Activated naive CD4-positive, alpha-beta T cell treated with anti-CD3 and anti-CD28 coated beads, Interleukin-2, amount 10 ng/mL, durations not matched to agents 5 hours and 36 hours (primary cell): ENCODE results near the gene TMEM258. TPM values are rescaled to one million over a fixed set of nuclear protein-coding genes. Genes with fewer than 3 reads are reported as not detected.

Source experiments
- total RNA-seq, 2 experiments: library from RNA; stranded (reverse); gene quantifications; one replicate each; pipeline ENCODE4 v1.2.3, GENCODE V29; 2021

The TMEM258 gene
- 100 to 1,000 TPM; 164 to 166 TPM for total RNA-seq

GRCh38 chr11:61792310-61793082 is at the start of gene TMEM258, which contains the start of gene FEN1:
TMEM258 (minus strand) TSS chr11:61792599; CDS start chr11:61792558, 41 bp downstream.
FEN1 (plus strand) TSS chr11:61792911; CDS start chr11:61795362, 2,451 bp downstream.

GRCh38 chr11:61827571-61828378 is 35.4 kb upstream of the TMEM258 start, which contains the start of gene FADS2:
FADS2 (plus strand) TSS chr11:61828300; CDS start chr11:61828391, 91 bp downstream.

GRCh38 chr11:61816736-61817455 is 24.5 kb upstream of the TMEM258 start, which contains the start of gene FADS1:
FADS1 (minus strand) TSS chr11:61817003; CDS start chr11:61816929, 74 bp downstream.

GRCh38 chr11:61752117-61752924 is 40.1 kb downstream of the TMEM258 start, which contains the start of gene MYRF:
MYRF (plus strand) TSS chr11:61752636; CDS start chr11:61752745, 109 bp downstream.

Other genes with a start within 250 kb of the TMEM258 start
- gene SYT7, start 211.5 kb downstream of the TMEM258 start, total RNA-seq: not detected
- gene DAGLA, start 112.2 kb downstream of the TMEM258 start, total RNA-seq: under 1 TPM; 0.30 to 0.36 TPM
- gene MYRF, start 40.0 kb downstream of the TMEM258 start, total RNA-seq: 1 to 10 TPM; 1.4 to 1.9 TPM
- 10 to 100 TPM; 74.9 to 77.2 TPM for gene FEN1, start 312 bp upstream of the TMEM258 start, total RNA-seq
- gene FADS1, start 24.4 kb upstream of the TMEM258 start, total RNA-seq: 10 to 100 TPM; 73.7 to 73.8 TPM
- 100 to 1,000 TPM; 250 to 266 TPM for gene FADS2, start 35.7 kb upstream of the TMEM258 start, total RNA-seq
- 1 to 10 TPM; 4.6 to 5.4 TPM for gene FADS3, start 98.9 kb upstream of the TMEM258 start, total RNA-seq
- gene RAB3IL1, start 125.0 kb upstream of the TMEM258 start, total RNA-seq: not detected
- under 1 TPM; 0.10 to 0.17 TPM for gene BEST1, start 157.8 kb upstream of the TMEM258 start, total RNA-seq
- 100 to 1,000 TPM; 887 to 889 TPM for gene FTH1, start 175.0 kb upstream of the TMEM258 start, total RNA-seq